CD4-positive, CD25-positive, alpha-beta regulatory T cell (primary cell): ENCODE data around the gene RABEPK. TPM values are rescaled to one million over a fixed set of nuclear protein-coding genes. Genes with fewer than 3 reads are reported as not detected.

Experiments used
- ATAC-seq, 2 donors: fragments of 150-1000 bp; cut with Tn5 transposase; one replicate each; pipeline ENCODE4 v1.10.0; 2021; ENCODE audit warnings: low read depth in 2 of 2, moderate number of reproducible peaks in 2 of 2, moderate library complexity in 1 of 2
- DNase-seq, 3 donors: peaks; one replicate each; pipeline versions ENCODE4 v3.0.0 to v3.0.0-alpha.2; 2012 to 2022; ENCODE audit warnings: mixed read lengths in 1 of 3
- H3K27ac ChIP-seq: one replicate; pipeline ENCODE4 v1.7.0; 2013; ENCODE audit warnings: mild to moderate bottlenecking, low read length; ENCODE audit not compliant: insufficient read depth, poor library complexity, severe bottlenecking
- H3K27me3 ChIP-seq: one replicate; pipeline ENCODE4 v1.7.0; 2013; ENCODE audit warnings: low read length; ENCODE audit not compliant: control insufficient read depth, insufficient read depth
- H3K36me3 ChIP-seq: one replicate; pipeline ENCODE4 v1.7.0; 2013; ENCODE audit warnings: mild to moderate bottlenecking, low read length, moderate library complexity; ENCODE audit not compliant: control insufficient read depth, insufficient read depth
- H3K4me1 ChIP-seq: 2 replicates; pipeline ENCODE4 v1.7.0; 2013; ENCODE audit warnings: mild to moderate bottlenecking, low read length; ENCODE audit not compliant: insufficient read depth, control insufficient read depth, poor library complexity, severe bottlenecking
- H3K4me3 ChIP-seq: one replicate; pipeline ENCODE4 v1.7.0; 2013; ENCODE audit warnings: low read depth, mild to moderate bottlenecking, low read length, moderate library complexity
- H3K9me3 ChIP-seq, 2 experiments: 1 replicate in 1 of 2; 2 replicates in 1 of 2; pipeline ENCODE4 v1.7.0; 2013; ENCODE audit warnings: low read length in 2 of 2, mild to moderate bottlenecking in 1 of 2, moderate library complexity in 1 of 2; ENCODE audit not compliant: control insufficient read depth in 2 of 2
- H3K27ac Mint-ChIP-seq, 3 donors: one replicate each; pipeline ENCODE4 v1.8.0; 2020 to 2022; ENCODE audit warnings: mild to moderate bottlenecking in 3 of 3, mixed read lengths in 3 of 3, moderate library complexity in 2 of 3
- H3K27me3 Mint-ChIP-seq: one replicate; pipeline ENCODE4 v1.8.0; 2022; ENCODE audit warnings: mild to moderate bottlenecking, mixed read lengths
- H3K36me3 Mint-ChIP-seq: one replicate; pipeline ENCODE4 v1.8.0; 2020; ENCODE audit warnings: mixed read lengths
- H3K4me1 Mint-ChIP-seq, 4 donors: one replicate each; pipeline ENCODE4 v1.8.0; 2020 to 2022; ENCODE audit warnings: mixed read lengths in 4 of 4, mild to moderate bottlenecking in 1 of 4
- H3K4me3 Mint-ChIP-seq, 4 donors: one replicate each; pipeline ENCODE4 v1.8.0; 2020 to 2022; ENCODE audit warnings: mild to moderate bottlenecking in 4 of 4, mixed read lengths in 4 of 4, moderate library complexity in 3 of 4
- H3K9me3 Mint-ChIP-seq, 7 donors: one replicate each; pipeline ENCODE4 v1.8.0; 2020 to 2022; ENCODE audit warnings: mixed read lengths in 7 of 7, mild to moderate bottlenecking in 3 of 7, moderate library complexity in 2 of 7
- polyA plus RNA-seq, 4 donors: library from polyadenylated mRNA; unstranded; fragments of 300-500 nt; fragmentation: Illumina TruSeq; gene quantifications; one replicate each; pipeline ENCODE4 v1.2.3, GENCODE V29; 2021
- total RNA-seq: library from RNA; stranded (reverse); gene quantifications from one replicate; pipeline ENCODE4 v1.2.3, GENCODE V29; 2022

RABEPK gene
- total and polyA plus RNA-seq, 5 donors from 2014 or later = 14.2 to 39.5 (median 38.8) TPM

DNA sequence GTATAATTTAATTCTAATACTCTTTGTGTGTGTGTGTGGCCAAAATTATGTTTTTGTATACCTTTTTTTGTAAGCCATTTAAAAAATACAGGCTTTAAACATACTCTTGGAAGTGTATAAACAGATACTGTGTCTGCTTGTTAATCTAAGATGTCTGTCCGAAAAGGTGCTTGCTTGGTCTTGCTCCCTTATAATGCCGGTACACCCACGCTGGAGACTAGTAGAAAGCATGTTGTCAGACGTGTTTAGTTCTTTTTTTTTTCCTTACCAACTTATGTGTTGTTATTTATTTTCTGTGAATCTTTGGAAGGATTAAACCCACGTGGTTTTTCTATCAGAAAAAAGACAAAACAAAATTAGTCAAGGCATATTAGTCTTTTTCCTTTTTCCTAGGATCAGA lies 70.7 kb downstream of the RABEPK start:
- Histone ChIP-seq H3K27me3 (no peaks in the 10 kb centered on the region), H3K36me3 (peaks cover 11% of the 10 kb centered on the region), H3K4me1 (no peaks in the 10 kb centered on the region), H3K4me3 (no peak overlapping the region), H3K9me3 (no peaks in the 10 kb centered on the region), H3K27ac (no peak overlapping the region)
- Mint-ChIP-seq H3K36me3 (peaks cover 12% of the 10 kb centered on the region), H3K9me3 (no peaks in the 10 kb centered on the region), H3K4me1 (peaks cover 9 to 52% (median 31%) of the 10 kb centered on the region in 4 donors), H3K27me3 (no peaks in the 10 kb centered on the region), H3K27ac (no peak overlapping the region), H3K4me3 (no peak overlapping the region)
- ATAC-seq = no peak
- DNase-seq = no peak

DNA sequence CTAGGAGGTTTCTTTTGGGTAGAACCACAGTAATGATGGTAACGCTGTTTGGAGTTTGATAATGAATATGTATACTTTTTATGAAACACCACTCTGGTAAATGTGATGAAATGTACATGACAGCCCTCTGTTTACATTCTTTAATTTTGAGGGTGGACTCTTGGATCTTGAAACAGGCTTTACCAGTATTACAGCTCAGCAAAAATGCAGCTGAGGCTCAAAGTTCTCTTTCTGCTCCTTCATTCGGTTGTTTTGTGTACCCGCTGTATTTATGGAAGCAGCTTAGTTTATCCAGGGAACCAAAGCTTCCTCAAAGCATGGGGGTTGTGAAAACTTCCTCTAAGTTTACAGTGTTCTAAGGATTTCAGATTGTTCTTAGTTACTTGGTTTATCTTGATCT lies 72.4 kb downstream of the RABEPK start:
- H3K9me3 ChIP-seq = no peaks in the 10 kb centered on the region
- no peak overlapping the region for H3K27ac ChIP-seq
- no peaks in the 10 kb centered on the region for H3K4me1 ChIP-seq
- no peak overlapping the region for H3K4me3 ChIP-seq
- H3K27me3 ChIP-seq = no peaks in the 10 kb centered on the region
- no peaks in the 10 kb centered on the region for H3K27me3 Mint-ChIP-seq
- no peaks in the 10 kb centered on the region for H3K9me3 Mint-ChIP-seq
- H3K4me3 Mint-ChIP-seq = no peak overlapping the region
- DNase-seq (no peak), ATAC-seq (no peak)
- H3K27ac Mint-ChIP-seq = no peak overlapping the region
- peaks cover 5% of the 10 kb centered on the region for H3K36me3 ChIP-seq
- H3K4me1 Mint-ChIP-seq = peaks cover 15 to 51% (median 27%) of the 10 kb centered on the region in 4 donors
- H3K36me3 Mint-ChIP-seq = peaks cover 13% of the 10 kb centered on the region

DNA sequence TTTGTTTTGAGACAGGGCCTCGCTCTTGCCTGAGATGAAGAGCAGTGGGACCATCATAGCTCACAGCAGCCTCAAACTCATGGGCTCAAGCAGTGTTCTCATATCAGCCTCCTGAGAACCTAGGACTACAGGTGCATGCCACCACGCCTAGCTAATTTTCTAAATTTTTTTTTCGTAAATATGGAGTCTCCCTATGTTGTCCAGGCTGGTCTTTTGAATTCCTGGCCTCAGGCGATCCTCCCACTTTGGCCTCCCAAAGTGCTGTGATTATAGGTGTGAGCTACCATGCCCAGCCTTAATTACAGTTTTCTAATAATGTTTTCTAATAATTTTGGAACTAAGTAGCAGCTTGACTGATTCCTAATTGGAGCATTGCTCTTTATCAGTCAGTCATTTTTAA lies 76.4 kb downstream of the RABEPK start:
- Mint-ChIP-seq H3K36me3 (peaks cover 11% of the 10 kb centered on the region), H3K4me3 (no peak overlapping the region)
- no peak for ATAC-seq

DNA sequence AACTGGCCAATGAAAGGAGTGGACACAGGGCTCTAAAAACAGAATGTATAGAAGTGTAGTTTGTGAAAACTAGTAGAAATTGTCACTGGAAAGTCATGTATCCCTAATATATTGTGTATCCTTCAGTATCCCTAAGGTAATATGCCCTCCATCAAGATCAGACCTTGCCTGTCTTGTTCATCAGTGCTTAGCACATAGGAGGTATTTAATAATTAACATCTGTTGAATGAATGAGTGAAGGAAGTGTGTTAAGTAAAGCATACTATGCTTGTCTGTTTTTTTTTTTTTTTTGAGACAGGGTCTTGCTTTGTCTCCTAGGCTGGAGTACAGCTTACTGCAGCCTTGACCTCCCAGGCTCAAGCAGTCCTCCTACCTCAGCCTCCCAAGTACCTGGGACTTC lies 77.1 kb downstream of the RABEPK start:
- Histone ChIP-seq H3K9me3 (no peaks in the 10 kb centered on the region), H3K27me3 (no peaks in the 10 kb centered on the region), H3K4me1 (no peaks in the 10 kb centered on the region), H3K27ac (no peak overlapping the region), H3K4me3 (no peak overlapping the region), H3K36me3 (peaks cover 3% of the 10 kb centered on the region)
- H3K27me3 Mint-ChIP-seq = no peaks in the 10 kb centered on the region
- peaks cover 10 to 28% (median 17%) of the 10 kb centered on the region in 4 donors for H3K4me1 Mint-ChIP-seq
- H3K9me3 Mint-ChIP-seq = no peaks in the 10 kb centered on the region
- H3K4me3 Mint-ChIP-seq = no peak overlapping the region
- no peak overlapping the region for H3K27ac Mint-ChIP-seq
- H3K36me3 Mint-ChIP-seq = peaks cover 11% of the 10 kb centered on the region
- DNase-seq = no peak
- no peak for ATAC-seq

More for the DNA sequence above, 76.4 kb downstream of the RABEPK start:
- H3K27me3 ChIP-seq = no peaks in the 10 kb centered on the region
- Mint-ChIP-seq H3K9me3 (no peaks in the 10 kb centered on the region), H3K27me3 (no peaks in the 10 kb centered on the region), H3K4me1 (peaks cover 13 to 31% (median 17%) of the 10 kb centered on the region in 4 donors), H3K27ac (no peak overlapping the region)
- H3K27ac ChIP-seq = no peak overlapping the region
- no peak for DNase-seq
- H3K4me1 ChIP-seq = no peaks in the 10 kb centered on the region
- no peak overlapping the region for H3K4me3 ChIP-seq
- H3K9me3 ChIP-seq = no peaks in the 10 kb centered on the region
- H3K36me3 ChIP-seq = peaks cover 4% of the 10 kb centered on the region

DNA sequence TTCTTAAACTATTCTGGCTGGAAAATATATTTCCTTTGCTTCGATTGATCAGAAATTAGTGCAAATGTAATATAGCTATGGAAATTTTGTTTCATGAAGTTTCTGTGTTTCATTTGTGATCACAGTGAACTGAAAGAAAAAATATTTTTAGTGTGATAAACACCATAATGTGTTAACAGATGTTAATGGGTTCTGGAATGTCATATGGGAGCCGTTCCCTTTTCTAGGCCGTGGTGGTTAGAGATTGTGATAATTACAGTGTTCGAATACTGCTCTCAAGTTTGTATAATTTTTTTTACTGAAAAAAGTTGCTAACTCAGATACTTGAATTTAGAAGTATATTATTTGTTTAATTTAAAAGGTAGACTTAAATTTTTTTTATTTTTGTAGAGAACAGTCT lies 80.6 kb downstream of the RABEPK start:
- Mint-ChIP-seq H3K4me3 (no peak overlapping the region), H3K36me3 (peaks cover 5% of the 10 kb centered on the region), H3K27ac (peak overlapping the region in 1 of 3 donors; percentile 38), H3K9me3 (no peaks in the 10 kb centered on the region), H3K4me1 (peaks cover 0 to 26% (median 16%) of the 10 kb centered on the region in 4 donors), H3K27me3 (no peaks in the 10 kb centered on the region)
- Histone ChIP-seq H3K4me3 (no peak overlapping the region), H3K9me3 (no peaks in the 10 kb centered on the region), H3K4me1 (no peaks in the 10 kb centered on the region), H3K27me3 (no peaks in the 10 kb centered on the region), H3K36me3 (peaks cover 3% of the 10 kb centered on the region), H3K27ac (no peak overlapping the region)
- DNase-seq (no peak), ATAC-seq (no peak)

Other genes with a start within 250 kb of the RABEPK start
- gene SCAI, start 57.0 kb upstream of the RABEPK start, total RNA-seq = 11.3 TPM
- 1 to 10 TPM; 1.7 to 4.8 (median 3.7) TPM for gene SCAI, start 57.0 kb upstream of the RABEPK start, polyA plus RNA-seq
- 44.6 TPM for gene PPP6C, start 10.7 kb upstream of the RABEPK start, total RNA-seq
- gene PPP6C, start 10.7 kb upstream of the RABEPK start, polyA plus RNA-seq = 10 to 100 TPM; 60.0 to 81.6 (median 67.0) TPM
- 167 TPM for gene HSPA5, start 40.8 kb downstream of the RABEPK start, total RNA-seq
- gene HSPA5, start 40.8 kb downstream of the RABEPK start, polyA plus RNA-seq = 100 to 1,000 TPM; 132 to 156 (median 147) TPM
- 65.4 TPM for gene GAPVD1, start 61.3 kb downstream of the RABEPK start, total RNA-seq
- gene GAPVD1, start 61.3 kb downstream of the RABEPK start, polyA plus RNA-seq = 10 to 100 TPM; 34.0 to 40.7 (median 35.4) TPM